ENCODE data around the gene DBET.
"Not testable (repeated sequence)": the region's sequence is repeated elsewhere in the genome, so short reads cannot be mapped to it uniquely, and the experiment has no call there.

The DBET gene

DNA sequence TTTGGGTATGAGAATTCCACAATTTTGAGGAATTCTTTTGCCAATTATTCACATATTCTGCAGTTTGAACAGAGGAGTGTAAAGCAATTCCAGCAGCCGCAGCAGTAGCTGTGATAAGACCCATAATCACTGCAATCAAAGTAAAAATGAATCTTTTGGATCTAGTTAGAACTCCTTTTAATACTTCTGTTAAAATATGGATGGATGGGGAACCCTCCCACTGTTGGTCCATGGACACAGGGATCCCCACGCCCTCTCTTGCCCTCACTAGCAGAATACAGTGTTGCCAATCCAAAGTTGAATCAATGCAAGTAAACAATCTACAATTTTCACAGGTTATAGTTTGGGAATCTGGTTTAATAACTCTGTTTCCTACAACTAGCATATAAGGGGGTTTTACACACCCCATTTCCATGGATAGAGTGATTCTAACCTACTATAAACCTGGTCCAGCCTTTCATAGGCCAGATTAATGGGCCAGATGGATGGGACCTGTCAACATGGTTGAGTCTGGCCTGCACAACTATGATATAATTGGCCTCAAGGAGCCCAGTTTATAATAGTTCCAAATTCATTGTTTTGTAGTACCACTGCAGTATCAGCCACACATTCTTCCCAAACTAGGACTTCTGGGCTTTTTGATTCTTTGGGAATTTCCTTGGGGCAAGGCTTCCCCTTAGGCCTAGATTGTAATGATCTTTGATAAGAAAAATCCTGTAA lies 43.6 kb downstream of the DBET start:
- H3K27me3 ChIP-seq (ENCODE audit: insufficient read depth, insufficient read length), result peaks cover 17% of the 10 kb centered on the region
- H3K4me1 ChIP-seq (ENCODE audit: insufficient read depth, insufficient read length); H3K9me3 ChIP-seq (ENCODE audit: insufficient read depth, low read length); H3K36me3 ChIP-seq (ENCODE audit: insufficient read depth, insufficient read length, low read length); DNase-seq (ENCODE audit: low read depth, low spot score); H3K4me3 ChIP-seq (ENCODE audit: insufficient read length, low read depth); H3K9ac ChIP-seq (ENCODE audit: insufficient read length, low read depth): not testable (repeated sequence)

DNA sequence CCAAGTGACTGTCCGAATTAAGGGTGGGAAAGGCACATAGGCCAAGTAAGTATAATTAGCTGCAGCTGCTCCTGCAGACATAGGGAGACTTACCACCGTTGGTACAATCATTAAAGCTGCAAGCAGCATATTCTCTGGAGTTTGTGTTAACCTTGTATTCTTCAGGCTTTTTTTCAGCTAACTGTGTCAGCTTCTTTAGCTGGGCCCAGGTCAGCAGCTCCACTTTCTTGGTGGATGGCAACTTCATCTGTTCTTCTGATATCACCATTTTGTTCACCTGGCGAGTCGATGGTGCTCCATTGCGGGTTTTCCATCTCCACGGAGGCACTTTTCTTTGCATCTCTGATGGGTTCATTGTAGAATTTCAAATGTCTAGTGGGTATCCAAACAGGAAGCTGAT lies 44.5 kb downstream of the DBET start:
- not testable (repeated sequence) for H3K9ac ChIP-seq (ENCODE audit: insufficient read length, low read depth); H3K9me3 ChIP-seq (ENCODE audit: insufficient read depth, low read length); H3K36me3 ChIP-seq (ENCODE audit: insufficient read depth, insufficient read length, low read length); H3K4me1 ChIP-seq (ENCODE audit: insufficient read depth, insufficient read length); H3K4me3 ChIP-seq (ENCODE audit: insufficient read length, low read depth); DNase-seq (ENCODE audit: low read depth, low spot score)
- peaks cover 17% of the 10 kb centered on the region for H3K27me3 ChIP-seq (ENCODE audit: insufficient read depth, insufficient read length)

DNA sequence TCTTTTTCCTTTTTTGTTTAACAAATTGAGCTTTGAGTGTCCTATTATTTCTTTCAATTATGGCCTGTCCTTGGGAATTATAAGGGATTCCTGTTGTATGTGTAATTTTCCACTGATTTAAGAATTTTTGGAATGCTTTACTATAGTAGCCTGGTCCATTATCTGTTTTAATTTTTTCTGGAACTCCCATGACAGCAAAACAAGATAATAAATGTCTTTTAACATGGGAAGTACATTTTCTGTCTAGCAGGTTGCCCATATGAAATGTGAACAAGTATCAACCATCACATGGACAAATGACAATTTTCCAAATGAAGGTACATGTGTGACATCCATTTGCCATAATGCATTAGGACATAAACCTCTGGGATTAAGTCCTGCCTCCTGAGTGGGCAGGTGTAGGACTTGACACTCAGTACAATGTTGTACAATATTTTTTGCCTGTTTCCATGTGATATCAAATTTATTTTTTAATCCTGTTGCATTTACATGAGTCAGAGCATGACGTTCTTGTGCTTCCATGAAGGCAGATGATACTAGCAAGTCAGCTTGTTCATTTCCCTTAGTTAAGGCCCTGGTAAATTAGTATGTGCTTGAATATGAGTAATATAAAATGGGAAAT lies 45.2 kb downstream of the DBET start:
- not testable (repeated sequence) for H3K9me3 ChIP-seq (ENCODE audit: insufficient read depth, low read length); H3K9ac ChIP-seq (ENCODE audit: insufficient read length, low read depth); H3K4me1 ChIP-seq (ENCODE audit: insufficient read depth, insufficient read length); H3K36me3 ChIP-seq (ENCODE audit: insufficient read depth, insufficient read length, low read length); H3K4me3 ChIP-seq (ENCODE audit: insufficient read length, low read depth); DNase-seq (ENCODE audit: low read depth, low spot score)
- H3K27me3 ChIP-seq (ENCODE audit: insufficient read depth, insufficient read length), result peaks cover 17% of the 10 kb centered on the region

GRCh38 chr4:190110033-190110432 lies 45.7 kb downstream of the DBET start:
- H3K36me3 ChIP-seq (ENCODE audit: insufficient read depth, insufficient read length, low read length); DNase-seq (ENCODE audit: low read depth, low spot score); H3K9ac ChIP-seq (ENCODE audit: insufficient read length, low read depth); H3K4me1 ChIP-seq (ENCODE audit: insufficient read depth, insufficient read length); H3K4me3 ChIP-seq (ENCODE audit: insufficient read length, low read depth); H3K9me3 ChIP-seq (ENCODE audit: insufficient read depth, low read length): not testable (repeated sequence)
- peaks cover 17% of the 10 kb centered on the region for H3K27me3 ChIP-seq (ENCODE audit: insufficient read depth, insufficient read length)

- not testable (repeated sequence) for DNase-seq (ENCODE audit: low read depth, low spot score); H3K9me3 ChIP-seq (ENCODE audit: insufficient read depth, low read length); H3K4me1 ChIP-seq (ENCODE audit: insufficient read depth, insufficient read length); H3K4me3 ChIP-seq (ENCODE audit: insufficient read length, low read depth); H3K36me3 ChIP-seq (ENCODE audit: insufficient read depth, insufficient read length, low read length); H3K9ac ChIP-seq (ENCODE audit: insufficient read length, low read depth)
- H3K27me3 ChIP-seq (ENCODE audit: insufficient read depth, insufficient read length), result peaks cover 17% of the 10 kb centered on the region
Measured at GRCh38 chr4:190110570-190111295, 46.4 kb downstream of the DBET start.

DNA sequence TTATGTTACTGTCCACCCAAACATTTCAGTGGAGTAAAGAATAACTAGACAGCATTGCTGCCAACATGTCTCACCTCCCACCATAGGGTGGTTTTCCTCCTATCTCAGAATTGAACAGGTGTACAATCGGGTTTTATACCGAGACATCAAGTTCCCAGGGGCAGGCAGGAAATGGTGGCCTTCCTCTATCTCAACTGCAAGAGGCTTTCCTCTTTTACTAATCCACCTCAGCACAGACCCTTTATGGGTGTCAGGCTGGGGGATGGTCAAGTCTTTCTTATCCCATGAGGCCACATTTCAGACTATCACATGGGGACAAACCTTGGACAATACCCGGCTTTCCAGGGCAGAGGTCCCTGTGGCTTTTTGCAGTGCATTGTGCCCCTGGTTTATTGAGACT lies 48.6 kb downstream of the DBET start:
- not testable (repeated sequence) for H3K9ac ChIP-seq (ENCODE audit: insufficient read length, low read depth); H3K4me3 ChIP-seq (ENCODE audit: insufficient read length, low read depth); H3K4me1 ChIP-seq (ENCODE audit: insufficient read depth, insufficient read length); DNase-seq (ENCODE audit: low read depth, low spot score); H3K9me3 ChIP-seq (ENCODE audit: insufficient read depth, low read length); H3K27me3 ChIP-seq (ENCODE audit: insufficient read depth, insufficient read length); H3K36me3 ChIP-seq (ENCODE audit: insufficient read depth, insufficient read length, low read length)

DNA sequence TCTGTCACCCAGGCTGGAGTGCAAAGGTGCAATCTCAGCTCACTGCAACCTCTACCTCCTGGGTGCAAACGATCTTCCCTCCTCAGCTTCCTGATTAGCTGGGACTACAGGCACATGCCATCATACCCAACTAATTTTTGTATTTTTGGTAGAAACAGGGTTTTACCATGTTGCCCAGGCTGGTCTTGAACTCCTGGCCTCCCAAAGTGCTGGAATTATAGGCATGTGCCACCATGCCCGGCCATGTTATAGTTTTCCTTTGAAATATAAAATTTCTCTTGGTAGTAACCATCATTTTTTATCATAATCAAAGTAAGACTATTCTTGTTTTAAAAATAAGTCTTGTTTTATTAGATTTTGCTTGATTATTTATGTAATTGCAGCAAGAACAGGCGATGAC lies 50.7 kb downstream of the DBET start:
- not testable (repeated sequence) for H3K9ac ChIP-seq (ENCODE audit: insufficient read length, low read depth); H3K9me3 ChIP-seq (ENCODE audit: insufficient read depth, low read length); H3K36me3 ChIP-seq (ENCODE audit: insufficient read depth, insufficient read length, low read length); DNase-seq (ENCODE audit: low read depth, low spot score); H3K4me3 ChIP-seq (ENCODE audit: insufficient read length, low read depth); H3K4me1 ChIP-seq (ENCODE audit: insufficient read depth, insufficient read length); H3K27me3 ChIP-seq (ENCODE audit: insufficient read depth, insufficient read length)

Measured in NT2/D1 (cell line).